DMS 273 treated with DMSO at 0.1 percent for 48 hours (cell line): ENCODE data around the gene TNFAIP8L2.
"Not testable (repeated sequence)": the region's sequence is repeated elsewhere in the genome, so short reads cannot be mapped to it uniquely, and the experiment has no call there.

Experiments
- DNase-seq: peaks from one replicate; lab custom pipeline; 2025; lab: John Stamatoyannopoulos, UW

TNFAIP8L2 gene

DNA sequence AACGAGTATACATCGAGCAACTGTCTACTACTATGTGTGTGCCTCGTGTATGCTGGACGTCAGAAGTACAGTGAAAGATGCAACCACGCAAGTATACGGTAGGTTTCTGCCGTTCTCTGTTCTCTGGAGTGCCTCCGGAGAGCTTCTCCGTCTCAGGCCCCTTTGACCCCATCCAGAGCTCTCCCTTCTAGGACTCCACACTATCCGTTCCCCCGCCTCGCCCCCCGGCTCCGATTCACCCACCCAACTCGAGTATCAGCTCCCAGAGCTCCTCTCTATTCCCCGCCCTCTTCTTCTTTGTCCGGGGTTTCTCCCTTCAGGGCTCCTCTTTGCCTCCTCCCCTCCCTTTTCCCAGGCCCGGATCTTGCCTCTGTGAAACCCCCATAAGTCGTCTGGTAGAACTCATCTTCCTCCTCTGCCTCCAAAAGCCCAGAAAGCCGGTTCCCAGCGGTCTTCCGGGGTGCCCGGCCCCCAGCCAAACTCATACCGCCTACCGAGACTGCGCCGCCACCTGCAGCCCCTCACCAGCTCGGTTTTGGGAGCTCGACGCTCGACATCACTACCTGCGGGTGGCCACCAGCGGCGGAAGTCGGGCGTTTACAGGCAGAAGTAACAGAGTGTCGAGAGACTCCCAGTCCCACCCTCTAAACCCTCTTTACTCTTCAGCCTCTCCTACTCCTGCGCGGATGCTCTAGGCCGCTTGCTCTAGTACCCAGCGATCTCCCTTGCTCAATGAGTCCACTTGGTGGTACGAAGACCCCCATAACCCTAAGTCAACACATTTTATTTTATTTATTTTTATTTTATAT, 33.4 kb downstream of the TNFAIP8L2 start, which contains the start of gene VPS72:
Gene VPS72, minus strand, starts transcription at position 561 of the 809 bp plus-strand sequence. Its CDS starts 76 bp downstream, at position 485.
- peak; percentile 100 for DNase-seq

DNA sequence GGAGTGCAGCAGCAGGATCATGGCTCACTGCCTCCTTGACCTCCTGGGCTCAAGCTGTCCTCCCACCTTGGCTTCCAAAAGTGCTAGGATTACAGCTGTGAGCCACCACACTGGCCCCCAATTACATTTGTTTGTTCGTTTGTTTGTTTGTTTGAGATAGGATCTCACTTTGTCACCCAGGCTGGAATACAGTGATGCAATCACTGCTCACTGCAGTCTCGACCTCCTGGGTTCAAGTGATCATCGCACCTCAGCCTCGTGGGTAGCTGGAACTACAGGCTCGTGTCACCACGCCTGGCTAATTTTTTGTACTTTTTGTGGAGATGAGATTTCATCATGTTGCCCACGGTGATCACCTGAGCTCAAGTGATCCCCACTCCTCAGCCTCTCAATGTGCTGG, 35.6 kb downstream of the TNFAIP8L2 start:
- DNase-seq: no peak

GRCh38 chr1:151193304-151193703, 36.9 kb downstream of the TNFAIP8L2 start:
- DNase-seq: no peak

- DNase-seq: no peak
These were observed 37.4 kb downstream of the TNFAIP8L2 start for GRCh38 chr1:151193856-151194255.

GRCh38 chr1:151194894-151195594, 38.6 kb downstream of the TNFAIP8L2 start:
- not testable (repeated sequence) for DNase-seq

DNA sequence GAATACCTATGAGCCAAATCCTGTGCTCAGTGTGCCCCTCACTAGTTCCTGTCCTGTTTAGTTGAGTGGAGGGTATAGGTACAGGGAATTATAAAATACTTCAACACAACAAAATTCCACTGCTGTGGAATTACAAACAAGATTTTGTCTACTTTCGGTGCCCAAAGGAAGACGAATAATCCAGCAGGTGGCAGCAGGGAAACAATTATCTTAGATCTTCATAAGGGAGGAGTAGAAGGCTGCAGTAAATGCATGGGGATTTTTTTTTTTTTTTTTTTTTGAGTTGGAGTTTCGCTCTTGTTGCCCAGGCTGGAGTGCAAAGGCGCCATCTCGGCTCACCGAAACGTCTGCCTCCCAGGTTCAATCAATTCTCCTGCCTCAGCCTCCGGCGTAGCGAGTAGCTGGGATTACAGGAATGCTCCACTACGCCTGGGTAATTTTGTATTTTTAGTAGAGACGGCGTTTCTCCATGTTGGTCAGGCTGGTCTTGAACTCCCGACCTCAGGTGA, 39.9 kb downstream of the TNFAIP8L2 start:
- DNase-seq: peak; percentile 100

GRCh38 chr1:151197863-151198253, 41.4 kb downstream of the TNFAIP8L2 start:
- DNase-seq: no peak

DNA sequence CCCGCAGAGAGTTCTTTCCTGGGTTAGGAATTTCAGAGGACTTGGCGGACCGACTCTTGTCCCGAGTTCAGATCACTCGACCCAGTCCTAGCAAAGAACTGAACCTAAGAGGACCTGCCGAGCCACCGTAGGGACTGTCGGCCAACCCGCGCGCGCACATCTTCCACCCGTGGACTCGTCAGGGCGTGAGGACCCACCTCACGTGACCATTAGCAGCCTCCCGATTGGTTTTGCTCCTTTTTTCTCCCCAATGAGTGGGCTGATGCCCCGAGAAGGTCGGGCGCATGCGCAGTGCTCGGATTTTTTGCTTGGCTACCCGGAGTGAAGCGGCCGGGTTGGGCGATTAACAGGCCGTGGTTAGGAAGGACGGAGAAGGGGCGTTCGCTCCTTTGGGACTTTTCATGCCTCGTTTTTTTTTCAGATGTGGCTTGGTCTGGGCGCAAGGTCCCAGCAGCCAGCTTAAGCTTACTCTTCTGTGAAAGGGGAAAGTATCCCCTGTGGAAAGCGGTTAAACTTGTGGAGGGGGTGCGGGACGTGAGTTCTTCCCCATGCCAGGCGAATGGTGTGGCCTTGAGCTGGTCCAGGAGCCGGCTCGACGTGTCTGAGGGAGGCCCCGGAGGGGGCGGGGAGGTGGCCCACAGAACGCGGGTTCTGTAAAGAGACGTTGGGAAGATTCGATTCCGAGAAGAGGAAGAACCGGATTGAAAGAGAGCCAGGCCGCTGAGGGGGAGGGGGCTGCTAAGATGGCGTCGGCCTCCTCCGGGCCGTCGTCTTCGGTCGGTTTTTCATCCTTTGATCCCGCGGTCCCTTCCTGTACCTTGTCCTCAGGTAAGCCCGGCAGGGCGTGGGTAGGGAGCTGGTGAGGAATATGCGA, 42.0 kb downstream of the TNFAIP8L2 start, which contains the start of gene PIP5K1A:
Gene PIP5K1A, plus strand, starts transcription at position 299 of the 874 bp plus-strand sequence. Its CDS starts 445 bp downstream, at position 744.
- DNase-seq: peak; percentile 100

DNA sequence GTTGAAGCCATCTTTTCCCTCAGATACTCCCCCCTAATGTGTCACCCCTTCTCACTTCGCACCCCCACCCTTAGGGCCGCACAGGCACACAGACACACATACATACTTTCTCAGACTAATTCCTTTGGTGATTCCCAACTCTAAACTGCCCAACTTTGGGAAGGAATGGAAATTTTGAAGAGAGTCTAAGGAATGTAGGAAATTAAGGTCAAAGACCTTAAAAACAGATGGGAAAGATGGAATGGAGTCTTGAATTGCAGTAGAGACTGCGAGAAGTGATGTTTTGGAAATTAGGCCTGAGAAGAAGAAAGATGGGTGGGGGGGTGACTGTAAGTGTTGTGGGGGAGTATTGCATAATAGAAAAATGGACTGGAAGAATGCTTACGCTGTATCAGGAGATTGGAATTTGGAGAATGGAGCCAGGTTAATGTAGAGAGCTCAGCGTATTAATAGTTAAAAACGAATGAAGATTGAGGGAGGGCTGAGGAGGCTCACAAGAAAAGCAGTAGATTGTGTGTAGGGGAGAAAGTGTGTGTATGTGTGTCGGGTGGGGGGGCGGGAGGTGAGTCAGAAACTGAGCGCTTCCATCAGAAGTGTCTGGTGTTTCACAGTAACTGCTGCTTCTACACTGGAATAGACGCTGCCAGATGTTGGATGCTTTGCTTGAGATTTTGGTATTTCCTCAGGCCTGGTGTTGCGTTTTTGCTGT, 43.6 kb downstream of the TNFAIP8L2 start:
- peak; percentile 96 for DNase-seq

- not testable (repeated sequence) for DNase-seq
These were observed 49.0 kb downstream of the TNFAIP8L2 start for GRCh38 chr1:151205381-151205965.
